ENCODE measurements around the gene CARD10. TPM values are rescaled to one million over a fixed set of nuclear protein-coding genes. Genes with fewer than 3 reads are reported as not detected.

Gene CARD10
- total RNA-seq, 1 experiment from 2014 or later: 26.5 TPM

- Mint-ChIP-seq H3K4me1 (ENCODE audit: low read depth, unreplicated experiment) (no peaks in the 10 kb centered on the region), H3K27ac (ENCODE audit: unreplicated experiment) (no peak overlapping the region), H3K9me3 (ENCODE audit: unreplicated experiment) (no peaks in the 10 kb centered on the region), H3K4me3 (ENCODE audit: unreplicated experiment) (no peak overlapping the region), H3K36me3 (ENCODE audit: insufficient read depth, unreplicated experiment) (no peaks in the 10 kb centered on the region), H3K27me3 (ENCODE audit: insufficient read depth, unreplicated experiment) (no peaks in the 10 kb centered on the region)
- DNase-seq: no peak
- intact Hi-C loops (cut with micrococcal nuclease; ENCODE audit: unreplicated experiment): no loop called here
- CTCF ChIA-PET: no interaction called here
- POLR2A ChIA-PET: no interaction called here
- BruUV-seq (replicated peaks): no TSS peak
- no peaks in the 10 kb centered on the region for H3K36me3 ChIP-seq (ENCODE audit: control insufficient read depth, insufficient read depth, low read length)
- TF ChIP-seq CTCF (IDR thresholded peaks at IDR 0.05; ENCODE audit: insufficient read depth in 1 of 2, low read depth in 1 of 2, low read length in 1 of 2, severe bottlenecking in 1 of 2, unreplicated experiment in 1 of 2): no peak
- H3K4me3 ChIP-seq (ENCODE audit: low read depth, low read length): no peak overlapping the region
- H3K9me3 ChIP-seq: no peaks in the 10 kb centered on the region
- H3K27me3 ChIP-seq (replicated peaks; ENCODE audit: control insufficient read depth, insufficient read depth, low read length): no peaks in the 10 kb centered on the region
- no peaks in the 10 kb centered on the region for H3K4me1 ChIP-seq
Measured at GRCh38 chr22:37464181-37464580, 55.0 kb downstream of the CARD10 start.

GRCh38 chr22:37462983-37463382 is 56.2 kb downstream of the CARD10 start:
- Mint-ChIP-seq H3K4me3 (ENCODE audit: unreplicated experiment) (no peak overlapping the region), H3K4me1 (ENCODE audit: low read depth, unreplicated experiment) (no peaks in the 10 kb centered on the region), H3K27ac (ENCODE audit: unreplicated experiment) (no peak overlapping the region), H3K36me3 (ENCODE audit: insufficient read depth, unreplicated experiment) (no peaks in the 10 kb centered on the region), H3K9me3 (ENCODE audit: unreplicated experiment) (no peaks in the 10 kb centered on the region), H3K27me3 (ENCODE audit: insufficient read depth, unreplicated experiment) (no peaks in the 10 kb centered on the region)
- DNase-seq: peak in 1 of 2 experiments; percentile 66
- ChIA-PET POLR2A (no interaction called here), CTCF (no interaction called here)
- no peaks in the 10 kb centered on the region for H3K4me1 ChIP-seq
- intact Hi-C loops (cut with micrococcal nuclease; ENCODE audit: unreplicated experiment): no loop called here
- BruUV-seq (replicated peaks): no TSS peak
- no peaks in the 10 kb centered on the region for H3K36me3 ChIP-seq (ENCODE audit: control insufficient read depth, insufficient read depth, low read length)
- no peaks in the 10 kb centered on the region for H3K9me3 ChIP-seq
- no peak for TF ChIP-seq CTCF (IDR thresholded peaks at IDR 0.05; ENCODE audit: insufficient read depth in 1 of 2, low read depth in 1 of 2, low read length in 1 of 2, severe bottlenecking in 1 of 2, unreplicated experiment in 1 of 2)
- no peak overlapping the region for H3K4me3 ChIP-seq (ENCODE audit: low read depth, low read length)
- no peaks in the 10 kb centered on the region for H3K27me3 ChIP-seq (replicated peaks; ENCODE audit: control insufficient read depth, insufficient read depth, low read length)

GRCh38 chr22:37462436-37462835 is 56.8 kb downstream of the CARD10 start:
- Histone ChIP-seq H3K27me3 (replicated peaks; ENCODE audit: control insufficient read depth, insufficient read depth, low read length) (no peaks in the 10 kb centered on the region), H3K4me1 (peaks cover 1% of the 10 kb centered on the region; the same call in 1 of the 2 replicates), H3K36me3 (ENCODE audit: control insufficient read depth, insufficient read depth, low read length) (no peaks in the 10 kb centered on the region), H3K4me3 (ENCODE audit: low read depth, low read length) (no peak overlapping the region), H3K9me3 (no peaks in the 10 kb centered on the region)
- peaks cover 4% of the 10 kb centered on the region for H3K4me1 Mint-ChIP-seq (ENCODE audit: low read depth, unreplicated experiment)
- H3K4me3 Mint-ChIP-seq (ENCODE audit: unreplicated experiment): no peak overlapping the region
- H3K9me3 Mint-ChIP-seq (ENCODE audit: unreplicated experiment): no peaks in the 10 kb centered on the region
- DNase-seq: no peak
- ChIA-PET CTCF (interaction anchor here (0.5 kb wide), 1 partner anchor 48 kb away, joined by 3 read pairs; no protein-coding TSS in a partner anchor), POLR2A (no interaction called here)
- no peaks in the 10 kb centered on the region for H3K36me3 Mint-ChIP-seq (ENCODE audit: insufficient read depth, unreplicated experiment)
- no peak overlapping the region for H3K27ac Mint-ChIP-seq (ENCODE audit: unreplicated experiment)
- no peaks in the 10 kb centered on the region for H3K27me3 Mint-ChIP-seq (ENCODE audit: insufficient read depth, unreplicated experiment)
- no peak for TF ChIP-seq CTCF (IDR thresholded peaks at IDR 0.05; ENCODE audit: insufficient read depth in 1 of 2, low read depth in 1 of 2, low read length in 1 of 2, severe bottlenecking in 1 of 2, unreplicated experiment in 1 of 2)
- no TSS peak for BruUV-seq (replicated peaks)
- intact Hi-C loops (cut with micrococcal nuclease; ENCODE audit: unreplicated experiment): no loop called here
